Inflammatory macrophage treated with lipopolysaccharide for 1 hour (primary cell): Measurements from ENCODE around the gene ECM2.

Experiments used
- DNase-seq, 2 donors: peaks; one replicate each; pipeline ENCODE4 v3.0.0-alpha.2; 2020 to 2022

Gene ECM2

DNA sequence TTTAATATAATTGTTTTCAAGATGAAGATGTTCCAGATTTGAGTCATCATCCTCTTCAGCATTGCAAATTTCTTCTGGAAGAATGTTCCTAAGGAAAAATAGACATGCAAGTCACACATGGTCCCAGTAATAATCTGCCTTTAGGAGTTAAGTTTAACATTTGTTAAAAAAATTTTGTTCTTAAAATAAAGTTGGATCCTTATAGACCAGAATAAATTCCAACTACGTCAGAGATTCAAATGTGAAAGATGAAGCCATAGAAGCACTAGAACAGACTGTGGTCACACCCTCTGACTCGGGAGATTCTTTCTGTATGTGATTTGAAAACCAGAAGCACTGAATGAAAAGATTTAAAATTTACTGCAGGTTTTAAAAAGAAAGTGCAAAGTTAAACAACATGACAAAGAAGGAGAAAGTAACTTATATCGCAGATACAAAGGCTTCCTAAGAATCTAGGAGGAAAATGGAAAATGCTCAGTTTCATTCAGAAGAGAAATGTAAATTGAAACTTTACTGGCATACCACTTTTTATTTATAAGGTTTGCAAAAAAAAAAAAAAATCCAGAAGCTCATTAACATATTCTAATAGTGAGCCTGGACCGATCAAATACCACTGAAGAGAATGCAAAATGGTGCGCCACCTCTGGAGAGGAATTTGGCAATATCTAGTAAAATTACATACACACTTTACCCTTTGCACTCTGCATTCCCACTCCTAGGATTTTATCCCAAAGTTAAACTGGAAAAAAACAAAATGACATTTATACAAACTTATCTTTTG, 39.2 kb downstream of the ECM2 start:
- no peak for DNase-seq

DNA sequence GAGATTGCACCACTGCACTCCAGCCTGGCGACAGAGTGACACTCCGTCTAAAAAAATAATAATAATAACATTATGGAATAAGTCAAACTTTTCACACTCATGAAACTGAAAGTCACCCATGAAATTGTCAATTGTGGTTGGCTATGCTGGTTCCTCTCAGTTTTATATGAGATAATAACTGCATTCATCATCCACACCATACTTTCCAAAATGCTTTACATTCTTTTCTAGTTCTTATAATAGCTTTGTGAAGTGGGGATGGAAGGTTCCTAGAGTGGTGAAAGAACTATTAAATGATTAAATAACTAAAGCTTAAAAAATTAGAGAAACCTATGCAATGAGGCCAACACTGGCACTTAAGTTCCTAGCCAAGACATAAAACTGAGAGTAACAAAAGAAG, 40.9 kb downstream of the ECM2 start:
- no peak for DNase-seq

DNA sequence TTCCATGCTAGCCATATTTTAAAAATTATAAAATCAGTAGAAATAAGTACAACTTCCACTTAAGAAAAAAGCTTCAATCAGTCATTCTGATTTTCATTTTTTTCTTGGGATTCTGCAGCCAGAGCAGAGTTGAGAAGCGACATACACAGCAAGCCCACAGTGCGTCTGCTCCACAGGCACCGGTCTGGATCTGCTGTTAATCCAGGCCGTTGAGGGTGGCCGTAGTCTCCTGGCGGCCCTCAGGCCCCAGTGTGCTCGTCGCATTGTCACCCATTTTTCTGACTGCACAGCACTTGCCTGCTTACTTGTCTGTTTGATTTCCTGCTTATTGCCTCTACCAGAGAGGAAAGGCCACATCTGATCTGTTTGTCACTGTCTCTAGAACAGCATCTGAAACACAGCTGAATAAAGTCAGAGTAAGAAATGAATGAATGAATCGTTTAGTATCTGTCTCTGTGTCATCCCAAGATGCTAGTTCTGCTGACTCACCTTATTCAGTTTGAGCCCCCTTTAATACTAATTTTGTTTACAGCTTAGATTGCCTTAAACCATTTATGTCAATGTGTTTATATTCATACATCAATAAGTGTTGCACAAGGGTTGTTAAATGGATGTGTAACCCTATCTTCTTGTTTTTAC, 41.9 kb downstream of the ECM2 start:
- no peak for DNase-seq

DNA sequence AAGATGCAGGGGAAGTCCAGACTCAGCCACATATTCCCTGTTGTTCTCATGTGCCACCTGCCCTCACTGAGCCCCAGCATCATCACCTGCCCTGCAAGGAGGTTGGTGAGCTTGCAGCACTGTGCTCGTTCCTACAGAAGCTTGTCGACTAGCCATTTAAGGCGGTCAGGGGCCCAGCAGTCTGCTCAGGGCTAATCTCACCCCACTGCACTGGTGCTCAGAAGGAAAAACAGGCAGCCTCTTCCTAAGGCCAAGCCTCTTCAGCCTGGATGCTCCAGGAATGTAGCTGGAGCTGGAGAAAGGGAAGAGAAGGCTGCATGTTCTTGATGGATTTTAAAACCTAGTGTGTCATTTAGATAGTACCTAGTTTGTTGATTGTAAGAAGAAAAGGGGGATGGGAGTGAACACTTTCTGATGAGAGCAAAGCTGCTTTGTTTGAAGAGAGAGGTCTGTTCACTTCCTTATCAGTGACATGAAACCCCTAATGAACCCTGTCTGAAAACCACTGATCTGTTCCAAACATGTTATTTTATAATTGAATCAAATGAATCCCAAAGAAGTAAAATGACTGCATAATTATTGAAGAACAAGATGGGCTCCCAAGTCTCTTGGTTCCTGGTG, 42.9 kb downstream of the ECM2 start:
- no peak for DNase-seq

DNA sequence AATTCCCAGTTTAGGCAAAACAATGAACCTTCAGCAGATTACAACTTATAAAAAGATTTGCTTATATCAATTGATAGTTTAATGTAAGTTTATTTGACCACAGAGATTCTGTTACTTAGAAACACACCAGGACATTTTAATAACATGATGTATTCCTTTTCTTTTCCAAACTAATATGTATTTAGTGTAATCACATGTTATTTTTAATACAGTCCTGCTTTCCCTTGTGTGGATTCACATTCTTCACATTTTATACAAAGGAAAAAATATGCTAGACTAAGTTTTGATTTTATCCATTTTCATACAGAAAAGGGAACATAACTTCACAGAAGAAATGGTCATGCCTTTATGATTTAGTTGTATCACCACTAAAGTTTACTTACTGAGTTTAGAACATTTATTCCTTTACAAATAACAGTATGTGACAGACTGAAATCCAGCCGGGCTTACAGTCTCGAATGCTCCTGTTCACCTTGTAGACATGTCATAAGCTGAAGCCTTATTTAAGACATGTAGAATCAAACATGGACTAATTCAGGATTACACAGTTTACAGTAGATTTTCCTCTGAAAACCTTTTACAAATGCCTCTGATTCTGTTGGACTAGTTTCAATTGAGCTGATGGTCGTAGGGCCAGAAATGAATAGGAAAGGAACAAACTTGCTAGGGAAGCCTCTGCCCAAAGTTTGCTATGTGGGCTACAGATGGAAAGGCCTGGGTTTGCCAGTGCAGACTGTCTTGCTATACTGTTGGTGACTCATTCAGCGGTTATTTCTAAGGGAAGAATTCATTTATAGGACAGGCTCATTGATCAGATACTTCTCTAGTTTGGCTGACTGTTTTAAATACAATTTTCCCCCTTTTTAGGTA, 46.9 kb downstream of the ECM2 start:
- no peak for DNase-seq

DNA sequence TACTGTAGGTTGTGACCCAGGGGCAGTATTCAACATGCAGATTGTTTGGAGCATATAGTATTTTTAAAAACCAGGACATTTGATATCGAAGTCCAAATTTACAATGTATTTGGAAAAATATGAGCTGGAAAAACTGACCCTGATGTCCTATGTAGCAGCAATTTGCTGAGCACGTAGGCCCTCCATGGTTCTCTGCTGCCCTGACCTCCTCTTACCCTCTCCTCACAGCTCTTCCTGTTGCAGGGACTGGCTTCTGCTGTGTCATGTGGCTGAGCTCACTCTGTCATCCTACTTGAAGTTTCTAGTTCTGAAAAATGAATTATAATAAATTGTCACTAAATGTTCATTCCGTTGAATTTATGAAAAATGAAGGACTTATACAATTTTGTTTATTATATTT, 49.4 kb downstream of the ECM2 start:
- peak; percentile 7 to 16 for DNase-seq

DNA sequence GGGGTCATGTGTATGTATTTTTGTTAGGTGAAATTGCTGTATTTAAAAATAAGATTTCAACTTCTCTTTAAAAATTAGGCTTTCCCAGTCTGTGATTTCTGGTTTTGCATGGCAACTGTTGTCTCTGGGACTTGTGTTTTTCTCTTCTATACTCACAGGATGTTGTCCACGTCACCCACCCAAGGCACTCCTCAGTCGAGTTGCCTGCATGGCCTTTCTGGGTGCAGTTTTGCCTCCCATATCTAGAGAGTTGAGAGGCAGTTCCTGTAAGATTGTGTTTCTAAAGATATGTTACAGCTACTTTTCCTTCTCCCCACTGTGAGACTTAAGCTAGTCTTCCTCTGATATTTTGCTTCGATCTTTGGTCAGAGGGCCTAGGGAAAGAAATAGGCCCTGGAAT, 51.2 kb downstream of the ECM2 start:
- DNase-seq = no peak

DNA sequence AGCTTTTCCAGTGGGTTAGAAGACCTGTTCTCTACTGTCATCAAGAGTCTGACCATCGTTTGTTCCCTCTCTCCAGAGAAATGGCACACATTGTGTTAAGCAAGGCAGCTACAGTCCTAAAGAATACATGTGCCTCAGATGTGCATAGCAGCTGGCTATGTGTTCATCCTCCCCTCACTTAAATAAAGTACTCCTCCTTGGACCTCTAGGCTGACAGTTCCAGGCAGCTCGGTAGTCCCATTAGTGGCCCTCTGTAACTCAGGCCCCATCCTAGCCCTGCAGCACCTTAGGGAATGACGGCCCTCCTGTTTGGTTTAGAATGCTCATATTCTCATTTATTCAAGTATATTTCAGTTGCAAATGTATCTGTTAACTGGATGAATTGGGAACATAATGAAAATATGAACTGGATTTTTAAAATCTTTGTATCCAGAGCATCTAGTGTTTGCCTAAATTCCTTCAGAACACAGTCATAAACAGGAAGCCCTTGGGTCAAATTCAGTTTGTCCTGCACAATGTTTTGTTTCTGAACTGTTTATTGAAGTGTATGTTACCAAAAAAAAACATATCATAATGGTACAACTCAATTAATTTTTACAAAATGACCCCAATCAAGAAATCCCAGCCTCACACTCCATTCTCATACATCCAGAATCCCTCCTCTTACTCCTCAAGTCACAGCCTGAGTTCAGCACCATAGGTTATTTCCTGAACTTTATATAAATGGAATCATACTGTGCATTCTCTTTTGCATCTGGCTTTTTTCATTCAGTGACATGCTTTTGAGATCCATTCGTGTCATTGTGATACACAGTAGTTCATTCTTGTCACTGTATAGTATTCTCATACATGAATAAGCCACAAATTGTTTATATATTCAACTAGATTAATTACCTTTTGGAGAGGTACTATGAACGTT, 51.9 kb downstream of the ECM2 start:
- DNase-seq = no peak

DNA sequence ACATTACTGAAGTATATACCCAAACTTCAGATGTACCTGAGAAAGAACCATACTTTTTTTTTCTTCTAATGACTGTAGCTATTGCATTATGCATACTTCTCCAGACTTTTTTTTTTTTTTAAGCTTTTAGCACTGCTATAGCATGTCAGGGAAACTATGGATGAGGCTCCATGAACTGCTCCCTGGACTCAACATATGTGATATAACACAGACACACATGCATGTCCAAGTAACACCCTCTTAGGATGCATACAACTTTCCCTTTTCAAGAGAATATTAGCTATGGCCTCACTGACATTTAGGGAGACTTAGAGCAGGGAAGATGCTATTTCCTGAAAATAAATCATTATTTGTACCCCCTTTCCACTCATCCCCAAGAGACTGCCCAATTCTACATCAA, 53.0 kb downstream of the ECM2 start:
- no peak for DNase-seq

DNA sequence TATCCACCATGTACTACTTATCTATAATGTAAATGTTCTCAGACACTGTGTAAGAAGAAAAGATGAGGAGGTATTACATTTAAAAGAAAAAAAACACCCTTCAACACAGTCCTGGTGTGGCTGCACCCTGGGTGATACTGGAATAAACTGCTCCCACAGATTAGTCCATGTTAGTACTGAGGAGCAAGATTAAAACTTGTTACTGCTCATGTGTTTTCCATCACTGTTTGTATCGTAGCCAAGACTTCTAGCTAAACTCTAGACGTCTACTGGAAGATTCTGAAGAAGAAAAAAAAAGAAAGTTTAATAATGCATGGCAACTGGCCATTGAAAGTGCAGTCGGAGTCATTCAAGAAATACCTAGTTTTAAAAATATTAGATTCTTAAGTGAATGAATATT, 53.5 kb downstream of the ECM2 start, which contains the start of gene ASPN:
Gene ASPN (minus strand): TSS at position 178 of the 400 bp plus-strand sequence.
- no peak for DNase-seq

DNA sequence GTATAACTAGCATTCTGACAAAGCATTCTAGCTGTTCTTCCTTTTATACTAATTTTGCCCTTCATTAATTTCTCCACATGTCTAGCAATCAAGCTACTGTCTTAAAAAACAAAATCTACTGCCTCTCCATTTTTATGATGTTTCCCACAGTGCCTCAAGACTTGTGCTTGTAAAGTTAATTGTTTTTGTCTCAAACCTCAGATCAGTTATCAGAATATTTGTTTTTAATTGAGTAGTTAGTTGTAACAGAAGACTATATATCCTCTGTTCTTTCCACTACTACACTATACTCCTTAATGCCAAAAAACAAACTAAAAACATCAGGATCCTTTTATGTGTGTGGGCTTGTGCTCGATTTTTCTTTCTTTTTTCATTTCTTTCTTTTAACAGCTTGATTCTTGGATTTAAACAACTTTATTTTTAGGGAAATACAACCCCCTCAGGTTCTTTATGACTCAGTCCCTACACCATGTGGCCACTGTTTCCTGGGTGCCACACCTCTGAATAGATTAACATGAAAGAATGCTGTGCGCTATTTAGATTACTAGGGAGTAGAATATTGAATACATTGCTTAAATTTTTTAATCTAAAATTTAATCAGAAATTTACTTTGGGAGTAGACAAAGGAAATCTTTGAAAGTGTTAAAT, 54.7 kb downstream of the ECM2 start:
- DNase-seq = peak in 1 of 2 donors; percentile 11

DNA sequence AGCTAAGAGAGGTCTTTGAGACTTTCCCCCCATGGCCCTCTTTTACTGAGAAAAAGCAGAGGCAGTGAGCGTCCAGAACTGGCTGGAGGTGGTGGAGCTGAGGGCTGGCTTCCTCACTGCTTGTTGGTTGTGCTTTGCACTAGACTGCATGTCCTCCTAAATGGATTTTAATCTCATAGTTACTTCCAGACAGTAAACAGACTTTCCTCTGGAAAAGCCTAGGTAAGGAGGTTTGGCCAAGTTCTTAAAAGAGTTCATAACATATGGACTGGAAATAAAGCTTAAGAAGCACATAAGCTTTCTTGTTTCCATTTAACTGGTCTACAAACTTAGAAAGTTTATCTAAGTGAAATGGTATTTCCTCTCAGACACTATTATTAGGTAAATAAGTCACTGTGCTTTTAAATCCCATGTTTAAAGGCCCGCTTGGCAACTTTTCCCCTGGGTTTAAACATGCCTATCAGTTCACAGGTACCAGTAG, 55.5 kb downstream of the ECM2 start:
- no peak for DNase-seq

DNA sequence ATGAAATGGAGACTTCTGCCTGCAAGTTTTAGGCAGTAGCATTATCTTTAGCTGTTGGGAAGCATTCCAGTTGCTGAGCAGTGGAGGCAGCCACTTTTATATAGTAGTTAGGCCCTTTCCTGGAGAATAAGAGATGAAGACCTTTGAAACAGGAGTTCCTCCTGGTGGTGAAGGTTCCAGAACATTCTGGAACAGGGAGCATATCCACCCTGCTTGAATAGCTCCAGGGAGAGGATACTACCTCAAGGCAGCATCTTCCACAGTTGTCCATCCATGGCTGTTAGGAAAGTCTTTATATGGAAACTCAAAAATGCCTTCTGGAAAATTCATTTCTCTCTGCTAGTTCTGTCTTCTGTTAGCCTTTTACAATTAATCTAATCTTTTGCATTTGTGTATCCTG, 56.4 kb downstream of the ECM2 start:
- no peak for DNase-seq

DNA sequence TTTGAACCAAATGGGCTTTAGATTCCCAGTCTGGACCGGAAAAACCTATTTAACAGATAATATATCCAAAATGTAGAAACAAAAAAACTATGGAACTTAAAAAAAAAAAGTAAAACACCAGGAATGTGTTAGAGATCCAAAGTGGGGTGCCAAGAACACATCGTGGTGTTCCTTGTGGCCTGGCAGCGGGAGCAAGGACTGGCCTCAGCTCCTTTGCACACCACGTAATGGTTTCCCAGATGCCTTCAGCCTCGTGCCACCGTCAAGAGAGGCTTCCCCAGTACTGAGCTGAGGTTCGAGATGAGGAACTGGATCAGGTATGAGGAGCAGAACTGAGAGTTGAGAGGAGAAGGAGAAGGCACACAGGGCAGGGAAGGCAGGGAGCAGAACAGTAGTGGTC, 57.0 kb downstream of the ECM2 start:
- no peak for DNase-seq

DNA sequence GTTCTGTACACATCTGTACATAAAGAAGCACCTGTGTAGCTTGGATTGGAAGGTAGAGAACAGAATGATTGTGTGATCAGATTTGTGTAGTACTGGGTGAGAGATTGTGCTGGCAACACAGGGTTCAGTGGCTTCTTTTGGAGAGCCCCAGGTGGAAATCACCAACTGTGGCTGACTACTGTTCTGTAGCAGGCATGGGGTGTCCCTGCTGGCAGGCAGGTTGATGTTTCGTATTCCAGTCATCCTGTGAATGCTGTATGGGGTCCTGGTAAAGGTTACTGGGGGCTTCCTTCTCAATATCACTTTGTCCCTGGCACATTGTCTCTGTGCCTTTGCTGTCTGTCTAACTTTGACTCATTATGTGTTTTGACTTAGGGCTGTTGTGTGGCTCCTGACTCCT, 58.8 kb downstream of the ECM2 start:
- no peak for DNase-seq

DNA sequence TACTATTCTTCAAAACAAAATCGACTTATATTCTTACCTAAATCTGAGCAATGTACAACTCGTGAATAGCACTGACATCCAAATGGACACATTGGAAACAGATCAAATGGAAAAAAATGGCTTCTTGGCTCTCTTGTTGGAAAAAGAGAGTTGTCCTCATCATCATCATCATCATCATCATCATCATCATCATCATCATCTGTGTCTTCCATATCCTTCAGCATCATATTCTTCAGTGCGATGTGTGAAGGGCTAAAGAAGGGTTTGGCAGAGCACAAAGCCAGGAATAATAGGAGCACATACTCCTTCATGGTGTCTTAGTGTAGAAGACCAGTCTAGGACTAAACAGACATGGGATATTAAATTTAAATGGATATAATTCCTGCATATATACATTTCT, 61.2 kb downstream of the ECM2 start:
- no peak for DNase-seq

DNA sequence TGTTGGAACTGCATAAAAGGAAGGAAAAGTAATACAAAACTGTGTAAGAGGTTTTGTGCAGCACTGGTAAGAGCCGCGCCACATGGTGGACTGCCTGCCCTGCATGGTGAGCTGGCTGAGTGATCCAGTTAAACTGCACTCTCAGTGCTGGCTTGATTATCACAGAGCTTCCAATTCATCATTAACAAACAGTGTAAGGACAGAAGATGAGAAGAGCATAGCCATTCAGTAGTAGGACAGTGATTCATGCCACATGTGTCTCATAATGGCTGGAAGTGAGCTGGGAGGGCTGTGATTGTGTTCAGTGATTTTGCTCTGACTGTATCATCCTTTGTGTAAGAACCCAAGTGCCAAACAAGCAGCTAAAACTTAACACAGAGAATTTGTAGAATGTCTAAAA, 67.6 kb downstream of the ECM2 start:
- no peak for DNase-seq

DNA sequence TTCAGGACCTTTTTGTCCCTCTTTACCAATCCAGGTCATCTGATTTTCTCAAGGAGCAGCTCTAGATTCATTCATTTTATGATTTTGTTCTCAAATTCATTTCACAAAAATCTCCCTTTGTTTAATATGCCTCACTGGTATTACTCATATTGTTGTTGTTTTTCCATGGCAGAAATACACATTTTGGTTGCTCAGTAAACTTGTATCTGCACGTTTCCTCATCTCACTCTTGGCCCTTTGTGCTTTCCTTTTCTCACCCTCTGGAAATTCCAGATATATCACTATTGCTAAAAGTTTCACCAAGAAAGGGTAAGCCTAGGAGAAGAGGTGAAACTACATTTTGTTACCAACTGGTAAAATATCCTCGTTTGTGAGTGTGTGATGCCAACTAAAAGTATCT, 68.3 kb downstream of the ECM2 start:
- DNase-seq = no peak

DNA sequence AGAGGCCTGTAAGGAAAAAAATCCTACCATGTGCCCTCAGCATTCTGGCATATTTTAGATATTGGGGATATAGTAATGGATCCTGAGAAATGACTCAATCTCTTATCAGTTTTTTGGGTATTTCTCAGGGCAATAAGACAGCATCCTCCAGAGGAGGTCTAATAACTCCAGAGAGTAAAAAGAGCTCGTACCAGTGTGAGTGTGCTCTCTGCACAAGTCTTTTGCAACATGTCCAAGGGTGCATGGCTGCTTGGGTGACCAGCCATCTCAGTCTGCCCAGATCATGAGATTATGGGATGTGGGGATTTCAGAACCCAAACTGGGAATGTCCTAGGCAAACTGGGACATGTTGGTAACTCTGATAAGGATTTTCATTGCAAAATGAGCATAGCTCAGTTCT, 68.7 kb downstream of the ECM2 start:
- no peak for DNase-seq

DNA sequence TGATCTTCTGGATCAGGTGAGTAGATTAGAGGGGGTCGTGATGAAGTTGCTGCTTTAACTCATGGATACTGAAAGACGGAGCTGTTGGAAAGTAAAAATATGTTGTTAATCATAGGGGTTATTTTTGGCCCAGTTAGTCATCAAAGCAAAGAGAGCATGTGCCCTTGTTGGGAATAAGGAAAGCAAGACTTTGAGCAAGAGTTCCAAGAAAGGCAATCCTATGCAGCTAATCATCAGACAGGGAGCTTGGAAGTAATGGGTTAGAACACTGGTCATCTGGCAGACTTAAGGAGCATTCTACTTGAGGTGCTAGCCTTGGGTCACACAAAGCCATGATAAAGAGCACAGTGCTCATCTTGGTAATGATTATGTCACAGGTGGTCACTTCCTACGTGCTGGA, 71.8 kb downstream of the ECM2 start:
- peak in 1 of 2 donors; percentile 13 for DNase-seq

DNA sequence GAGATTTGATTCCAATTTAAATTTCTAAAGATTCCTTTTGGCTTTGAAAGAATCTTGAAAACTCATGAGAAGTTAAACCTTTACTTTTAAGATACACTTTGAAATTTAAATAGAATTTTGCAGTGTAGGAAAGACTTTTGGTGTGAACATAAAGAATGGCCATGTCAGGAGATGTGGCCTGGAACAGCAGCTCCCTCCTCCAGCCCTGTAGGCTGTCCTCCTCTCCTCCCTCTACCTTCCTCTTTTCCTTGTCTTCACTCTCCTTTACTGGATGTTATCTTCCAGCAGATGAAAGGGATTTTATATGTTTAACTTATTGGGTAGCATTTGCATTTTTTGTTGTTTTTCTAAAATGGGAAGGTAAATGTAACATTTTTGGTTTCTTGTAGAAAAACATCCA, 72.4 kb downstream of the ECM2 start:
- no peak for DNase-seq
